Keratinocyte (primary cell): ENCODE results near the gene FUT6. TPM values are rescaled to one million over a fixed set of nuclear protein-coding genes. Genes with fewer than 3 reads are reported as not detected.

ENCODE experiments used
- DNase-seq: peaks from one replicate; pipeline ENCODE4 v3.0.0-alpha.2; 2011; ENCODE audit warnings: low read depth, missing footprints, low spot score
- FAIRE-seq: peaks from 2 replicates; lab custom pipeline; 2011; peaks lifted over from hg19 to GRCh38; lab: Jason Lieb, UNC
- H2AFZ ChIP-seq: 2 replicates; pipeline ENCODE4 v1.6.0; 2012; ENCODE audit warnings: low read length, control low read depth, inconsistent platforms; ENCODE audit not compliant: control insufficient read depth
- H3K27ac ChIP-seq: 2 replicates; pipeline ENCODE4 v1.5.1; 2011; ENCODE audit warnings: low read length; ENCODE audit not compliant: control insufficient read depth, insufficient read depth
- H3K27me3 ChIP-seq: 3 replicates; pipeline ENCODE4 v1.6.0; 2011; ENCODE audit warnings: low read length; ENCODE audit not compliant: control insufficient read depth, insufficient read depth; ENCODE audit errors: extremely low read depth
- H3K36me3 ChIP-seq, 2 experiments: 2 replicates in 1 of 2; 3 replicates in 1 of 2; pipeline ENCODE4 v1.5.1; 2011; ENCODE audit warnings: low read length in 2 of 2, mild to moderate bottlenecking in 1 of 2; ENCODE audit not compliant: control insufficient read depth in 2 of 2, insufficient read depth in 2 of 2; ENCODE audit errors: extremely low read depth in 1 of 2
- H3K4me1 ChIP-seq: 3 replicates; pipeline ENCODE4 v1.5.1; 2011; ENCODE audit warnings: low read length; ENCODE audit not compliant: control insufficient read depth, insufficient read depth; ENCODE audit errors: extremely low read depth
- H3K4me2 ChIP-seq: 3 replicates; pipeline ENCODE4 v1.6.0; 2011; ENCODE audit warnings: low read depth, low read length; ENCODE audit not compliant: control insufficient read depth, insufficient read depth; ENCODE audit errors: extremely low read depth
- H3K4me3 ChIP-seq, 3 experiments: fragments of 200-600 bp in 1 of 3; sonication (generic) in 1 of 3; 2 replicates in 2 of 3; 3 replicates in 1 of 3; pipeline ENCODE4 v1.5.1; 2011 to 2016; ENCODE audit warnings: low read length in 3 of 3, mild to moderate bottlenecking in 3 of 3, control low read depth in 2 of 3, inconsistent platforms in 1 of 3, low read depth in 1 of 3, mixed read lengths in 1 of 3, mixed run types in 1 of 3, moderate library complexity in 1 of 3; ENCODE audit not compliant: control insufficient read depth in 2 of 3, insufficient read depth in 2 of 3; ENCODE audit errors: extremely low read depth in 1 of 3
- H3K79me2 ChIP-seq: 2 replicates; pipeline ENCODE4 v1.6.0; 2012; ENCODE audit warnings: low read length; ENCODE audit not compliant: control insufficient read depth, insufficient read depth
- H3K9ac ChIP-seq: 3 replicates; pipeline ENCODE4 v1.6.0; 2011; ENCODE audit warnings: low read length; ENCODE audit not compliant: control insufficient read depth, insufficient read depth; ENCODE audit errors: extremely low read depth
- H3K9me1 ChIP-seq: 3 replicates; pipeline ENCODE4 v1.6.0; 2011; ENCODE audit warnings: low read length; ENCODE audit not compliant: control insufficient read depth, insufficient read depth; ENCODE audit errors: extremely low read depth
- H3K9me3 ChIP-seq: 2 replicates; pipeline ENCODE4 v1.5.1; 2012; ENCODE audit warnings: low read depth, low read length; ENCODE audit not compliant: control insufficient read depth
- H4K20me1 ChIP-seq: 3 replicates; pipeline ENCODE4 v1.6.0; 2011; ENCODE audit warnings: low read length; ENCODE audit not compliant: control insufficient read depth, insufficient read depth; ENCODE audit errors: extremely low read depth
- CTCF ChIP-seq, 3 experiments: IDR thresholded peaks in 1 of 3; conservative IDR thresholded peaks in 1 of 3; optimal IDR thresholded peaks in 1 of 3; 2 replicates in 2 of 3; 3 replicates in 1 of 3; pipeline versions ENCODE3 to v1.5.1; 2011; ENCODE audit warnings: low read length in 3 of 3, mild to moderate bottlenecking in 3 of 3, moderate library complexity in 2 of 3, control low read depth in 1 of 3, inconsistent platforms in 1 of 3; ENCODE audit not compliant: insufficient read depth in 2 of 3; ENCODE audit errors: extremely low read depth in 1 of 3
- EZH2 ChIP-seq: IDR thresholded peaks from one replicate; pipeline ENCODE4 v1.6.1; 2012; ENCODE audit warnings: inconsistent platforms, mild to moderate bottlenecking, low read length, moderate library complexity
- dilution Hi-C: fragments of 300-500 bp; cut with MboI; formaldehyde crosslinking; loops from one replicate; pipeline ENCODE4 v1.7.0; 2020; ENCODE audit warnings: low sequenced_read_pairs; ENCODE audit not compliant: extremely low pct_ligation_motif_present
- polyA plus RNA-seq, 5 experiments: library from polyadenylated mRNA; depleted of rRNA in 3 of 5; stranded (reverse) in 3 of 5; stranded (forward) in 1 of 5; unstranded in 1 of 5; fragments of >200 nt; gene quantifications; 1 replicate in 1 of 5; 2 replicates in 3 of 5; 3 replicates in 1 of 5; pipeline versions ENCODE4 v1.2.1 to v1.2.3, GENCODE V29; 2011 to 2012; ENCODE audit warnings: missing spikeins in 2 of 5, low read depth in 1 of 5, low replicate concordance in 1 of 5

Gene FUT6
- polyA plus RNA-seq, 1 donor (not counting 4 experiments of a cell fraction or from before 2014, with no cell fraction given), result not detected

GRCh38 chr19:5864725-5865486 is 25.4 kb upstream of the FUT6 start:
- dilution Hi-C loops, result no loop called here
- H2AFZ ChIP-seq, result no peak overlapping the region
- FAIRE-seq, result no peak

GRCh38 chr19:5864013-5864720 is 24.7 kb upstream of the FUT6 start:
- dilution Hi-C loops, result no loop called here
- H3K4me1 ChIP-seq, result no peaks in the 10 kb centered on the region
- H3K27ac ChIP-seq, result no peak overlapping the region
- no peak overlapping the region for H3K4me2 ChIP-seq
- no peak for DNase-seq
- no peak for FAIRE-seq
- H4K20me1 ChIP-seq, result no peaks in the 10 kb centered on the region
- TF ChIP-seq CTCF (optimal IDR thresholded peaks at IDR 0.05 in 1 of 3, IDR thresholded peaks at IDR 0.05 in 1 of 3, conservative IDR thresholded peaks at IDR 0.05 in 1 of 3; ENCODE audit: extremely low read depth in 1 of 3, insufficient read depth in 2 of 3, low read length in 3 of 3) (no peak), EZH2 (no peak)
- H3K27me3 ChIP-seq, result peaks cover 11% of the 10 kb centered on the region
- no peaks in the 10 kb centered on the region for H3K9me1 ChIP-seq
- no peaks in the 10 kb centered on the region for H3K9me3 ChIP-seq
- no peaks in the 10 kb centered on the region for H3K36me3 ChIP-seq
- H3K4me3 ChIP-seq, result no peak overlapping the region
- H2AFZ ChIP-seq, result no peak overlapping the region
- no peaks in the 10 kb centered on the region for H3K79me2 ChIP-seq
- H3K9ac ChIP-seq, result no peak overlapping the region

More at GRCh38 chr19:5864725-5865486, 25.4 kb upstream of the FUT6 start:
- Histone ChIP-seq H3K9me3 (no peaks in the 10 kb centered on the region), H3K9ac (no peak overlapping the region), H3K4me3 (no peak overlapping the region), H3K79me2 (no peaks in the 10 kb centered on the region), H3K4me1 (no peaks in the 10 kb centered on the region), H3K27me3 (peaks cover 11% of the 10 kb centered on the region), H3K9me1 (no peaks in the 10 kb centered on the region), H3K4me2 (no peak overlapping the region), H3K36me3 (no peaks in the 10 kb centered on the region), H4K20me1 (no peaks in the 10 kb centered on the region), H3K27ac (no peak overlapping the region)
- DNase-seq, result no peak
- no peak for TF ChIP-seq EZH2
- peak in 2 of 3 experiments; percentile 33 to 41 for TF ChIP-seq CTCF (optimal IDR thresholded peaks at IDR 0.05 in 1 of 3, IDR thresholded peaks at IDR 0.05 in 1 of 3, conservative IDR thresholded peaks at IDR 0.05 in 1 of 3; ENCODE audit: extremely low read depth in 1 of 3, insufficient read depth in 2 of 3, low read length in 3 of 3)
